GM12878 (cell line): Measurements from ENCODE around the gene ERC1. TPM values are rescaled to one million over a fixed set of nuclear protein-coding genes. Genes with fewer than 3 reads are reported as not detected.

Experiments
- ASH2L ChIP-seq: fragments of 300-600, 200-600 bp; sonication (generic); IDR thresholded peaks from 2 replicates; pipeline ENCODE4 v1.6.1; 2017; ENCODE audit warnings: low read depth, mild to moderate bottlenecking, borderline replicate concordance
- CEBPZ ChIP-seq: fragments of 150-350 bp; IDR thresholded peaks from 2 replicates; pipeline ENCODE4 v1.6.1; 2016; ENCODE audit warnings: low read depth, low read length
- CREM ChIP-seq: IDR thresholded peaks from 2 replicates; pipeline ENCODE4 v1.6.1; 2014; ENCODE audit warnings: antibody characterized with exemption, low read depth
- FOXM1 ChIP-seq: IDR thresholded peaks from 2 replicates; pipeline ENCODE4 v1.6.1; 2012; ENCODE audit warnings: low read depth, mild to moderate bottlenecking, inconsistent platforms, low read length, moderate library complexity
- GATAD2B ChIP-seq: fragments of 450-650 bp; conservative IDR thresholded peaks from 2 replicates; pipeline ENCODE4 v1.6.1; 2017; ENCODE audit warnings: low read depth, mild to moderate bottlenecking, moderate library complexity
- JUNB ChIP-seq: IDR thresholded peaks from 2 replicates; pipeline ENCODE4 v1.6.1; 2016; ENCODE audit warnings: antibody characterized with exemption, mild to moderate bottlenecking
- KDM1A ChIP-seq: fragments of 200-600 bp; sonication (generic); IDR thresholded peaks from 2 replicates; pipeline ENCODE4 v1.6.1; 2016; ENCODE audit warnings: borderline replicate concordance
- KLF5 ChIP-seq: fragments of 450-650 bp; IDR thresholded peaks from 2 replicates; pipeline ENCODE4 v1.6.1; 2014; ENCODE audit warnings: mild to moderate bottlenecking; ENCODE audit not compliant: partially characterized antibody
- MTA2 ChIP-seq: fragments of 450-650 bp; IDR thresholded peaks from 2 replicates; pipeline ENCODE4 v1.6.1; 2016; ENCODE audit warnings: low read depth, mild to moderate bottlenecking, moderate library complexity
- MYB ChIP-seq: fragments of 150-350 bp; IDR thresholded peaks from 2 replicates; pipeline ENCODE4 v1.6.1; 2014; ENCODE audit warnings: mild to moderate bottlenecking, low read depth, low read length, borderline replicate concordance
- NR2C1 ChIP-seq: fragments of 450-650 bp; IDR thresholded peaks from 2 replicates; pipeline ENCODE4 v1.6.1; 2017; ENCODE audit warnings: antibody characterized with exemption, mild to moderate bottlenecking, moderate library complexity
- POLR2A ChIP-seq: IDR thresholded peaks from 2 replicates; pipeline ENCODE4 v1.6.1; 2011; ENCODE audit warnings: low read depth, mild to moderate bottlenecking, low read length
- RELA ChIP-seq: fragments of 450-650 bp; IDR thresholded peaks from 2 replicates; pipeline ENCODE4 v1.8.0; 2014; ENCODE audit warnings: borderline replicate concordance; ENCODE audit not compliant: partially characterized antibody
- SP1 ChIP-seq: IDR thresholded peaks from one replicate; pipeline ENCODE4 v1.6.1; 2011; ENCODE audit warnings: low read depth, low read length
- SREBF1 ChIP-seq: IDR thresholded peaks from 2 replicates; pipeline ENCODE4 v1.6.1; 2012; ENCODE audit warnings: mild to moderate bottlenecking, low read length
- STAT1 ChIP-seq: fragments of 450-650 bp; conservative IDR thresholded peaks from 2 replicates; pipeline ENCODE4 v1.6.1; 2014; ENCODE audit warnings: antibody characterized with exemption, mild to moderate bottlenecking
- SUPT20H ChIP-seq: IDR thresholded peaks from 2 replicates; pipeline ENCODE4 v1.6.1; 2011; ENCODE audit warnings: low read depth, mild to moderate bottlenecking, low read length, moderate library complexity, borderline replicate concordance; ENCODE audit not compliant: control insufficient read depth
- TAF1 ChIP-seq: IDR thresholded peaks from 2 replicates; pipeline ENCODE4 v1.6.1; 2011; ENCODE audit warnings: mild to moderate bottlenecking, low read depth, low read length, borderline replicate concordance
- ZBTB4 ChIP-seq: fragments of 450-650 bp; formaldehyde crosslinking; IDR thresholded peaks from 2 replicates; pipeline ENCODE4 v1.4.0; 2022; ENCODE audit warnings: mild to moderate bottlenecking, moderate library complexity
- polyA plus RNA-seq, 11 experiments: library from polyadenylated mRNA; depleted of rRNA in 4 of 11; unstranded in 6 of 11; stranded (reverse) in 5 of 11; fragments of >200 nt; fragmentation: Nextera tagmentation in 4 of 11; fragmentation: Illumina TruSeq in 1 of 11; extraction: Ambion mirVana in 4 of 11; extraction: Trizol in 1 of 11; gene quantifications; 1 replicate in 1 of 11; 2 replicates in 10 of 11; pipeline versions ENCODE4 v1.2.1 to v1.2.3, GENCODE V29; 2011 to 2016; ENCODE audit warnings: inconsistent platforms in 2 of 11, missing spikeins in 2 of 11, low read depth in 1 of 11
- total RNA-seq, 4 experiments: library from RNA; depleted of rRNA in 3 of 4; stranded (reverse); fragments of >200 nt in 3 of 4; fragmentation: Illumina TruSeq in 1 of 4; extraction: Trizol in 1 of 4; gene quantifications; 2 replicates each; pipeline versions ENCODE4 v1.2.1 to v1.2.3, GENCODE V29; 2013 to 2021
- TF ChIP-seq, protein P1 (sequence below): fragments of 450-650 bp; IDR thresholded peaks from 2 replicates; pipeline ENCODE4 v1.6.1; 2017; ENCODE audit warnings: mild to moderate bottlenecking
- TF ChIP-seq, protein P2 (sequence below): fragments of 450-650 bp; conservative IDR thresholded peaks from 2 replicates; pipeline ENCODE4 v1.6.1; 2017; ENCODE audit warnings: mild to moderate bottlenecking, moderate library complexity

The ERC1 gene
- total and polyA plus RNA-seq, 10 of the 15 experiments (the other 5 are each of a cell fraction or from before 2014, with no cell fraction given), result 0.75 to 8.0 (median 5.0) TPM

DNA sequence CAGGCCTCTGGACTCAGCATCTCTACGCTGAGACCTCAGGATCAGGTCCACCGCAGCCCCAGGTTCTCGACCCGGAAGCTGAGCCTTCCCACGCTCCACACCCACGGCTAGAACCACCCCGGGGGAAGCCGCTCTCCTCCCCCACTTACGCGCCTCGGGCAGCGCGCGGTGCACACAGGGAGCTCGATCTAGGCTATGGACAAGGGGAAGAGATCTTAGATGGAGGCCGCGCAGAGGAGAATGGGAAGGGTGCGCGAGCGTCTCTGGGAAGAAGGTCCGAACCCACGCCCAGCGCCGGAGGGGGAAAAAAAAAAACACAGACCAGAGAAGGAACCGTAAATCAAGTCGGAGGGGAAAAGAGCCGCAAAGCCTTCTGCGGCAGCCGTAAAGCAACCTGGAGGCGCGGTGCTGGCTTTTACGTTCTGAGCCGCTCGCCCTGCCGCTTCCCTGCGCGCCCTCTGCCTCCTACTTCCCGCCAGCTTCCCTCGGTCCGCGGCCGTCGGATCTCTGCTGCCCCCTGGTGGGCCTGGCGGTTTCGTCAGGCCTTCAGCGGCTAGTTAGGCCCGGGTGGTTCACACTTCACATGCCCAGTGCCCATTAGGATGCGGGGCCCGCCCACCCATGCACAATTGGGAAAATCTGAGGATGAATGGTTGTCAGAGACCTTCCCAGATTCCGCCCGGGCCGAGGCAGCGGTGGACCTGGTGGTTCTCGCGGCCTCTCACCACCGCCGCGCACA, 41.4 kb upstream of the ERC1 start, which contains the start of gene RAD52 (continued):
- TF ChIP-seq SUPT20H, result no peak
- peak; percentile 89 for TF ChIP-seq POLR2A
- TF ChIP-seq RELA, result peak; percentile 56
- TF ChIP-seq MYB, result no peak
- peak; percentile 82 for TF ChIP-seq MTA2
- peak; percentile 28 for TF ChIP-seq SP1
- no peak for TF ChIP-seq ZBTB4
- TF ChIP-seq SREBF1, result no peak
- no peak; the same call in 1 of the 2 replicates for TF ChIP-seq CEBPZ
- TF ChIP-seq CREM, result peak; percentile 20
- peak; percentile 68 for TF ChIP-seq TAF1
- no peak for TF ChIP-seq KDM1A
- no peak for TF ChIP-seq ASH2L
- no peak for TF ChIP-seq JUNB
- TF ChIP-seq FOXM1, result peak; percentile 81
- TF ChIP-seq, protein P1, sequence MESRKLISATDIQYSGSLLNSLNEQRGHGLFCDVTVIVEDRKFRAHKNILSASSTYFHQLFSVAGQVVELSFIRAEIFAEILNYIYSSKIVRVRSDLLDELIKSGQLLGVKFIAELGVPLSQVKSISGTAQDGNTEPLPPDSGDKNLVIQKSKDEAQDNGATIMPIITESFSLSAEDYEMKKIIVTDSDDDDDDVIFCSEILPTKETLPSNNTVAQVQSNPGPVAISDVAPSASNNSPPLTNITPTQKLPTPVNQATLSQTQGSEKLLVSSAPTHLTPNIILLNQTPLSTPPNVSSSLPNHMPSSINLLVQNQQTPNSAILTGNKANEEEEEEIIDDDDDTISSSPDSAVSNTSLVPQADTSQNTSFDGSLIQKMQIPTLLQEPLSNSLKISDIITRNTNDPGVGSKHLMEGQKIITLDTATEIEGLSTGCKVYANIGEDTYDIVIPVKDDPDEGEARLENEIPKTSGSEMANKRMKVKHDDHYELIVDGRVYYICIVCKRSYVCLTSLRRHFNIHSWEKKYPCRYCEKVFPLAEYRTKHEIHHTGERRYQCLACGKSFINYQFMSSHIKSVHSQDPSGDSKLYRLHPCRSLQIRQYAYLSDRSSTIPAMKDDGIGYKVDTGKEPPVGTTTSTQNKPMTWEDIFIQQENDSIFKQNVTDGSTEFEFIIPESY, result 0 out of 2 replicates have a peak, but pooled peaks have one; percentile 5
- peak; percentile 28 for TF ChIP-seq KLF5
- TF ChIP-seq NR2C1, result peak; percentile 61; the same call in 1 of the 2 replicates
- peak; percentile 16; the same call in 1 of the 2 replicates for TF ChIP-seq STAT1
- peak; percentile 99 for TF ChIP-seq GATAD2B
- TF ChIP-seq, protein P2, sequence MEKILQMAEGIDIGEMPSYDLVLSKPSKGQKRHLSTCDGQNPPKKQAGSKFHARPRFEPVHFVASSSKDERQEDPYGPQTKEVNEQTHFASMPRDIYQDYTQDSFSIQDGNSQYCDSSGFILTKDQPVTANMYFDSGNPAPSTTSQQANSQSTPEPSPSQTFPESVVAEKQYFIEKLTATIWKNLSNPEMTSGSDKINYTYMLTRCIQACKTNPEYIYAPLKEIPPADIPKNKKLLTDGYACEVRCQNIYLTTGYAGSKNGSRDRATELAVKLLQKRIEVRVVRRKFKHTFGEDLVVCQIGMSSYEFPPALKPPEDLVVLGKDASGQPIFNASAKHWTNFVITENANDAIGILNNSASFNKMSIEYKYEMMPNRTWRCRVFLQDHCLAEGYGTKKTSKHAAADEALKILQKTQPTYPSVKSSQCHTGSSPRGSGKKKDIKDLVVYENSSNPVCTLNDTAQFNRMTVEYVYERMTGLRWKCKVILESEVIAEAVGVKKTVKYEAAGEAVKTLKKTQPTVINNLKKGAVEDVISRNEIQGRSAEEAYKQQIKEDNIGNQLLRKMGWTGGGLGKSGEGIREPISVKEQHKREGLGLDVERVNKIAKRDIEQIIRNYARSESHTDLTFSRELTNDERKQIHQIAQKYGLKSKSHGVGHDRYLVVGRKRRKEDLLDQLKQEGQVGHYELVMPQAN, result peak; percentile 81; the same call in 1 of the 2 replicates
